Natural killer cell (primary cell): ENCODE data around the gene ADA. TPM values are rescaled to one million over a fixed set of nuclear protein-coding genes. Genes with fewer than 3 reads are reported as not detected.

ENCODE experiments used
- ATAC-seq, 3 donors: fragments of 150-1000 bp in 2 of 3; fragments of 200-7000 bp in 1 of 3; cut with Tn5 transposase; 1 replicate in 1 of 3; 2 replicates in 2 of 3; pipeline ENCODE4 v1.10.0; 2021; ENCODE audit warnings: mild to moderate bottlenecking in 2 of 3, moderate library complexity in 2 of 3
- DNase-seq, 2 donors: peaks; one replicate each; pipeline versions ENCODE4 v3.0.0 to v3.0.0-alpha.2; 2013 to 2021; ENCODE audit warnings: mixed read lengths in 1 of 2
- H3K27ac ChIP-seq: one replicate; pipeline ENCODE4 v1.5.1; 2013; ENCODE audit warnings: mild to moderate bottlenecking, low read length
- H3K27me3 ChIP-seq: one replicate; pipeline ENCODE4 v1.6.1; 2013; ENCODE audit warnings: low read length; ENCODE audit not compliant: control insufficient read depth, insufficient read depth
- H3K36me3 ChIP-seq: one replicate; pipeline ENCODE4 v1.6.1; 2013; ENCODE audit warnings: low read length; ENCODE audit not compliant: control insufficient read depth, insufficient read depth
- H3K4me1 ChIP-seq: one replicate; pipeline ENCODE4 v1.6.1; 2013; ENCODE audit warnings: low read length; ENCODE audit not compliant: control insufficient read depth, insufficient read depth
- H3K4me3 ChIP-seq: one replicate; pipeline ENCODE4 v1.5.1; 2013; ENCODE audit warnings: low read length
- H3K9me3 ChIP-seq: one replicate; pipeline ENCODE4 v1.6.1; 2013; ENCODE audit warnings: low read length; ENCODE audit not compliant: control insufficient read depth, insufficient read depth
- H3K27ac Mint-ChIP-seq, 2 donors: one replicate each; pipeline ENCODE4 v1.8.0; 2022; ENCODE audit warnings: mild to moderate bottlenecking in 2 of 2, mixed read lengths in 2 of 2, moderate library complexity in 1 of 2
- H3K27me3 Mint-ChIP-seq, 2 donors: one replicate each; pipeline ENCODE4 v1.8.0; 2022; ENCODE audit warnings: low read depth in 2 of 2, mixed read lengths in 2 of 2
- H3K36me3 Mint-ChIP-seq: one replicate; pipeline ENCODE4 v1.8.0; 2022; ENCODE audit warnings: mixed read lengths
- H3K4me1 Mint-ChIP-seq, 2 donors: one replicate each; pipeline ENCODE4 v1.8.0; 2022; ENCODE audit warnings: mixed read lengths in 2 of 2
- H3K4me3 Mint-ChIP-seq: one replicate; pipeline ENCODE4 v1.8.0; 2022; ENCODE audit warnings: mild to moderate bottlenecking, moderate library complexity, mixed read lengths
- H3K9me3 Mint-ChIP-seq, 2 donors: one replicate each; pipeline ENCODE4 v1.8.0; 2022; ENCODE audit warnings: mixed read lengths in 2 of 2
- WGBS: methylation state at CpG from one replicate; pipeline ENCODE4 v1.1.7; 2013; ENCODE audit warnings: missing lambda C conversion rate; ENCODE audit not compliant: insufficient coverage; 5-methylcytosine and 5-hydroxymethylcytosine counted together
- intact Hi-C: fragments of 100-400 bp; cut with micrococcal nuclease; formaldehyde crosslinking; loops from one replicate; pipeline ENCODE4 v1.14.2; 2022
- total RNA-seq, 4 donors: library from RNA; stranded (reverse); fragments of 120-200 nt in 1 of 4; gene quantifications; one replicate each; pipeline versions ENCODE4 v1.2.3 to v1.2.4, GENCODE V29; 2013 to 2022
- TF ChIP-seq, protein P1 (sequence below): fragments of 200-600 bp; IDR thresholded peaks from one replicate; pipeline ENCODE4 v1.8.0; 2022; ENCODE audit warnings: antibody characterized with exemption

The ADA gene
- total RNA-seq, 3 donors from 2014 or later (not counting 1 experiment from before 2014, with no cell fraction given): 71.7 to 94.2 (median 73.9) TPM

DNA sequence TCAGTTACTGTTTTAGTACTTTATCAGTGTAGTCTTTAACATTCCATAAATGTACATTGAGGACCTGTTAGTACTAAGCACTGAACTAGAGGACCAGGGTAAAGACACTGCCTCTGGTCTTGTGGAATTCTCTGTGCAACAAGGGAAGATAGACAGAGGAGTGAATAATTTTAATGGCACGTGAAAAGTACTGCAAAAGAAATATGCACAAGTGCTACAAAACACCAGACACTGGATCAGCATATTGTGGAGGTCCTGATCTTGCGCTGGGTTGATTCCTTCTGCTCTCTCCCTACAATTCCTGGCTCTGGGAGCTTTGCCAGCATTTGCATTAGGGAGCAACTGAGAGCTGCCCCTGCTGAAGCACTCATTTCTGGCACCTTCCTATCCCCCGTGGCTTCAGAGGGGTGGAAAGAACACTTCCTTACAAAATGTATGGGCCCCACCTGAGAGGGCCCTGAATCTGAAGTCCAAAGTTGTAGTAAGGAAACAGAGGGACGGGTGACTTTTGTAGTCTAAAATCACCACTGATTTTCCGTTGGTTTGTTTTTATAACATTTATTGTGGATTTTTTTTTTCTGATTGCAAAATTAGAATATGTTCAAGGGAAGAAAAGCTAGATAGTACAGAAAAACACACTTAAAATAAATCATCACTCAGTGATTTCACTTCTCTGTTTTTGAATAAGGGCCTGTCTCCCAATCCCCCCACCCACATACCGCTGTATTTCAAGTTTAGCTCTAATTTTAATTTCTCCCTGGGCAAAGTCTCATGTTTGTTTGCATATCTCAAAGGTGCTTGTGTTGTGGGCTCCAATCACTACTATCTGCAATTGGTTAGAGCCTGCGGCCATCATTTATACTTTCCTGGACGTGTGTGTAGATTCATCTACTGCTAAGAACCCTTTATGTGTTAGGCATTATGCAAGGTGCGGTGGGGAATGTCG, 64.2 kb downstream of the ADA start:
- WGBS: 71% methylated on average over 10 of the region's 10 CpGs
- DNase-seq (no peak), ATAC-seq (no peak)
- no peak overlapping the region for H3K4me3 ChIP-seq
- Mint-ChIP-seq H3K36me3 (no peaks in the 10 kb centered on the region), H3K27me3 (no peaks in the 10 kb centered on the region), H3K4me1 (peaks cover under 1 to 6% of the 10 kb centered on the region in 2 donors), H3K27ac (no peak overlapping the region), H3K9me3 (no peaks in the 10 kb centered on the region), H3K4me3 (no peak overlapping the region)
- intact Hi-C loops: no loop called here
- peaks cover 11% of the 10 kb centered on the region for H3K4me1 ChIP-seq
- TF ChIP-seq, protein P1, sequence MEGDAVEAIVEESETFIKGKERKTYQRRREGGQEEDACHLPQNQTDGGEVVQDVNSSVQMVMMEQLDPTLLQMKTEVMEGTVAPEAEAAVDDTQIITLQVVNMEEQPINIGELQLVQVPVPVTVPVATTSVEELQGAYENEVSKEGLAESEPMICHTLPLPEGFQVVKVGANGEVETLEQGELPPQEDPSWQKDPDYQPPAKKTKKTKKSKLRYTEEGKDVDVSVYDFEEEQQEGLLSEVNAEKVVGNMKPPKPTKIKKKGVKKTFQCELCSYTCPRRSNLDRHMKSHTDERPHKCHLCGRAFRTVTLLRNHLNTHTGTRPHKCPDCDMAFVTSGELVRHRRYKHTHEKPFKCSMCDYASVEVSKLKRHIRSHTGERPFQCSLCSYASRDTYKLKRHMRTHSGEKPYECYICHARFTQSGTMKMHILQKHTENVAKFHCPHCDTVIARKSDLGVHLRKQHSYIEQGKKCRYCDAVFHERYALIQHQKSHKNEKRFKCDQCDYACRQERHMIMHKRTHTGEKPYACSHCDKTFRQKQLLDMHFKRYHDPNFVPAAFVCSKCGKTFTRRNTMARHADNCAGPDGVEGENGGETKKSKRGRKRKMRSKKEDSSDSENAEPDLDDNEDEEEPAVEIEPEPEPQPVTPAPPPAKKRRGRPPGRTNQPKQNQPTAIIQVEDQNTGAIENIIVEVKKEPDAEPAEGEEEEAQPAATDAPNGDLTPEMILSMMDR: no peak
- H3K27me3 ChIP-seq: no peaks in the 10 kb centered on the region
- H3K27ac ChIP-seq: peak overlapping the region; percentile 65
- no peaks in the 10 kb centered on the region for H3K9me3 ChIP-seq
- no peaks in the 10 kb centered on the region for H3K36me3 ChIP-seq

DNA sequence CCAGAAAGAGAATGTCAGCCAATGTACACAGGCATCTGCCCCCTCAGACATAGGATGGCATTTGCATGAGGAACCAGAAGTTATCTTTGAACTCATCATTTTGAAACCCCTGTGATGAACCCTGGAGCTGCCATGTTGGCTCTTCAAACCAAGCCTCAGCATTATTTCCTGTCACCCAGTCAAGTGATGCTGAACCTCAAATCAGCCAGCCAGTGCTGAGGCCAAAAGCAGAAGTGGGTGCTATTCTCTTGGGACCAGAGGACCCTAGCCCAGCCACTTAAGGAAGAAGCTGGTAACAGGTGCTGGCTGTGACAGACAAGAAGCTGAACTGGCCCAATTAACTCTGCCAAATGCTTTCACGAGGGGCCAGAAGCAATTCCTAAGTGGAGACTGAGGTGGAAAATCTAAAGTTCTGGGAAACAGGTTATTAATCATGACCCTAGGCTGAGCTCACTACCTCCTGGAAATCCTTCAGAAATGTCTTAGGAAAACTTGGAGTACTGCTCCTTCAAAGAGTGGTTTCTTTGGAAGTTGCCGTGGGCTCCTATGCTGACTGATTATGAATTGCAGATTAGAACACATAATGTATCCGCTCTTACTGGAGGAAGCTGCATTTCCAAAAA, 65.1 kb downstream of the ADA start:
- ATAC-seq (peak in 2 of 3 donors; percentile 39 to 56), DNase-seq (no peak)
- Mint-ChIP-seq H3K4me3 (no peak overlapping the region), H3K27ac (no peak overlapping the region), H3K9me3 (no peaks in the 10 kb centered on the region), H3K4me1 (peaks cover 9 to 14% of the 10 kb centered on the region in 2 donors), H3K27me3 (no peaks in the 10 kb centered on the region), H3K36me3 (no peaks in the 10 kb centered on the region)
- Histone ChIP-seq H3K4me3 (no peak overlapping the region), H3K36me3 (no peaks in the 10 kb centered on the region), H3K9me3 (no peaks in the 10 kb centered on the region), H3K27ac (peak overlapping the region; percentile 71), H3K4me1 (peaks cover 7% of the 10 kb centered on the region), H3K27me3 (no peaks in the 10 kb centered on the region)
- intact Hi-C loops: no loop called here
- WGBS: 73% methylated on average over 3 of the region's 3 CpGs
- TF ChIP-seq, protein P1: no peak

DNA sequence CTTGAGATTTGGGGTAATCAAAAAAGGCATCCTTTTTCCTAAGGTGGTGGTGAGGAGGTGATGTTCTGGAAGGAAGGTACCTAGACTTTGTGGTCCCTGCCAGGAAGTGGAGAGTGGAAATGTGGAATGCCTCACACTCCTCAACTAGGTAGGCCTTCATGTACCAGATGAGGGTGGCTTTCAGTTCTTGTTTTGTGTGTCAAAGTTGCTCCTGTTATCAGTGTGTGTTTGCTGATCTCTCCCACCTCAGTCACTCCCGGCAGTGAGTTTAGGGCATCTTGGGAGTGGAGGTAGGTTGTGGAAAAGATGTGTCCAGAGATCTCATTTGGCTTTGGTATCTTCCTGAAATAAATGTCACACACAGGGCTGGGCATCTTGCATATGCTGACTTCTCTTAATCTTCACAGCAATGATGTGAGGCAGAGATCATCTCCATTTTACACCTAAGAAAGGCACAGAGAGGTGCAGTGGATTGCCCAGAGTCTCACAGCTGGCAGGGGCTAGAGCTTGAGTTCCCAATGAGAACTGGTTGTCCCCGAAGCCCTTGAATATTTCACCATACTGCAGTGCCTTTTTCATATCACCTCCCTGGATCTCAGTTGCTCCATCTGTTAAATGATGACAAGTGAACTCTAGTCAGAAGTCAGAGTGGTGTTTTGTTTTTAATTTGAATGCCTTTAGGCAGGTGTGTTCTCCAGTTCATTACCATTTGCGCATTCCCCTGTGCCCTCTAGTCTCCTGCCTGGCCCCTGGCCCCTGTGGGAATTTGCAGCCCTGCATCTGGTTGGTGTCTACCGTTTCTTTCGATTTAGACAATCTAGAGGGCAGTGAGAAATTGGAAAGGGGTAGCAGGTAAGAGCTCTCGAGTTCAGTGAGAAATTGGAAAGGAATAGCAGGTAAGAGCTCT, 66.2 kb downstream of the ADA start:
- Mint-ChIP-seq H3K4me3 (no peak overlapping the region), H3K4me1 (peaks cover 20 to 25% of the 10 kb centered on the region in 2 donors)
- WGBS: 71% methylated on average over 6 of the region's 6 CpGs

More for the DNA sequence above, 66.2 kb downstream of the ADA start:
- intact Hi-C loops: loop anchor here (2.0 kb wide), 1 partner anchor 59 kb away; no protein-coding TSS in a partner anchor
- DNase-seq (no peak), ATAC-seq (no peak)
- Histone ChIP-seq H3K27me3 (no peaks in the 10 kb centered on the region), H3K27ac (peak overlapping the region; percentile 71), H3K4me1 (peaks cover 10% of the 10 kb centered on the region), H3K4me3 (no peak overlapping the region), H3K9me3 (no peaks in the 10 kb centered on the region), H3K36me3 (no peaks in the 10 kb centered on the region)
- TF ChIP-seq, protein P1: no peak
- Mint-ChIP-seq H3K9me3 (no peaks in the 10 kb centered on the region), H3K27me3 (no peaks in the 10 kb centered on the region), H3K36me3 (no peaks in the 10 kb centered on the region), H3K27ac (no peak overlapping the region)
